Erythroblast (primary cell): Measurements from ENCODE around the gene TAF10.

Experiments used
- GATA1 ChIP-seq: IDR thresholded peaks from 2 replicates; pipeline ENCODE4 v1.6.1; 2011; ENCODE audit warnings: low read depth, mild to moderate bottlenecking, control low read depth, low read length, moderate library complexity
- POLR2A ChIP-seq: IDR thresholded peaks from 2 replicates; pipeline ENCODE4 v1.6.1; 2011; ENCODE audit warnings: mild to moderate bottlenecking, low read length

DNA sequence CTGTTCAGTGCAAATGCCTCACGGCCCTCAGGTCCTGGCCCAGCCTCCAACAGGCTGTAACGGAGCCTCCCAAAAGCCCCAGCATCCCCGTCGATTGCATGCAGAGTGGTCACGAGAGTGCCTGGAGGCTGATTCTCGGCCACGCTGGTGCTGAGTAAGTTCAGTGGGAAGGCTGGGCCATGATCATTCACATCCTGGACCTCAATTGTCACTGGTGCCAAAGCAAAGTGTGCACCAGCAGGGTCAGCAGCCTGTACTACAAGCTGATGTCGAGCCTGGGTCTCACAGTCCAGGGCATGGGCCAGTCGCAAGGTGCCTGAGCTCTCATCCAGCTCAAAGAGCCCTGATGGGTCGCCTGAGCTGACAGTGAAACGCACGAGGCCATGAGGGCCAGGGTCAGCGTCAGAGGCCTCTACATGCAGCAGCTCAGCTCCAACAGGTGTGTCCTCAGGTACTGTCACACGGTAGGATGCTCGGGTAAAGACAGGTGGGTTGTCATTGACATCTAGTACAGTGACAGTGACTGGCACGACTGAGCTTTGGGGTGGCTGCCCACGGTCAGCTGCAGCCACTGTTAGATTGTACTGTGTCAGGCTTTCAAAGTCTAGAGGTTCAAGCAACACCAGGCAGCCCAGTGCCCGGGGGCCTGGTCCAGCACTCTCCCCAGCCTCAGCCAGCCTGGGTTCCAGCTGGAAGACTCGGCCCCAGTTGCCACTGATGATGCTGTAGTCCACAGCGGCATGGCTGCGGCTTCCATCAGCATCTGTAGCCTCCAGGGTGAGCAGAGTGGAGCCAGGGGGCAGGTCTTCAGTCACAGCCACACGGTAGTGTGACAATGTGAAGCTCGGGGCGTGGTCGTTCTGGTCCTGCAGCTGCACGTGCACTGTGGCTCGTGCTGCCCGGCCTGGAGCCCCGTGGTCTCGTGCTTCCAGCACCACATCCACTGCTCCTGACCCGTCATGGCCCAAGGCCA, 11.7 kb upstream of the TAF10 start:
- TF ChIP-seq POLR2A (no peak), GATA1 (no peak)
